NCI-H1092 treated with DMSO at 0.1 percent for 48 hours (cell line): ENCODE results near the gene ATP6V1B1.
"Not testable (repeated sequence)": the region's sequence is repeated elsewhere in the genome, so short reads cannot be mapped to it uniquely, and the experiment has no call there.

Experiments used
- DNase-seq: peaks from one replicate; lab custom pipeline; 2025; lab: John Stamatoyannopoulos, UW

The ATP6V1B1 gene

DNA sequence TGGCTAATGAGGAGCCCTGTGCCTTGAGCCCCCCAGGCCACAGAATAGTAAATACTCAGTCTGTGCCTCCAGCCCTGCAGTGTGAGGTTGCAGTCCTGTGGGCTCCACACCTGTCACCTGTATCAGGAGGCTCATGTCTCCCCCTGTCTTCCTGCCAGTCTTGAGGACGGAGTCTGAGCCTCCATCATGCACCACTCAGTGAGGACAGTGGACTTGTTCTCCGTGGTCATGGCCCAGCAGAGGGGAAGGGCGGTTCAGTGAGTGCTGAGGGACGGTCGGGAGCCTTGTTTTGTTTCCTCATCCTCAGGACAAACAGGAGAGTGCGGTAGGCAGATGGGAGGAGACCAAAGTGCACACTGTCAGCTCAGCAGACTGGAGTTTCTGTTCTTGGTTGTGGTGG is 76.1 kb downstream of the ATP6V1B1 start:
- not testable (repeated sequence) for DNase-seq
